ENCODE measurements around the gene TMEM212. TPM values are rescaled to one million over a fixed set of nuclear protein-coding genes. Genes with fewer than 3 reads are reported as not detected.

Gene TMEM212
- total RNA-seq, 4 donors from 2014 or later: not detected

DNA sequence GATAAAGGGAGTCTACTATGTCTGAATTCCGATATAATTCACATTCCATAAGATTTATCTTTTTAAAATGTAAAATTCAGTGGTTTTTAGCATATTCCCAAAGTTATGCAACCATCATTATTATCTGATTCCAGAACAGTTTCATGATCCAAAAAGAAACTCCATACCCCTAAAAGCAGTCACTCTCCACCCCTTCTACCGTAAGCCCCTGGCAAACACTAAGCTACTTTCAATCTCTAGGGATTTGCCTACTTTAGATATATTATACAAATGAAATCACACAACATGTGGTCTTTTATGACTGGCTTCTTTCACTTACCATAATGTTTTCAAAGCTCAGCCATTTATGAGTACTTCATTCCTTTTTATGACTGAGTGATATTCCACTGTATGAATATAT lies 65.6 kb downstream of the TMEM212 start:
- TF ChIP-seq POLR2A (IDR thresholded peaks at IDR 0.05): no peak
- TF ChIP-seq, protein P1, sequence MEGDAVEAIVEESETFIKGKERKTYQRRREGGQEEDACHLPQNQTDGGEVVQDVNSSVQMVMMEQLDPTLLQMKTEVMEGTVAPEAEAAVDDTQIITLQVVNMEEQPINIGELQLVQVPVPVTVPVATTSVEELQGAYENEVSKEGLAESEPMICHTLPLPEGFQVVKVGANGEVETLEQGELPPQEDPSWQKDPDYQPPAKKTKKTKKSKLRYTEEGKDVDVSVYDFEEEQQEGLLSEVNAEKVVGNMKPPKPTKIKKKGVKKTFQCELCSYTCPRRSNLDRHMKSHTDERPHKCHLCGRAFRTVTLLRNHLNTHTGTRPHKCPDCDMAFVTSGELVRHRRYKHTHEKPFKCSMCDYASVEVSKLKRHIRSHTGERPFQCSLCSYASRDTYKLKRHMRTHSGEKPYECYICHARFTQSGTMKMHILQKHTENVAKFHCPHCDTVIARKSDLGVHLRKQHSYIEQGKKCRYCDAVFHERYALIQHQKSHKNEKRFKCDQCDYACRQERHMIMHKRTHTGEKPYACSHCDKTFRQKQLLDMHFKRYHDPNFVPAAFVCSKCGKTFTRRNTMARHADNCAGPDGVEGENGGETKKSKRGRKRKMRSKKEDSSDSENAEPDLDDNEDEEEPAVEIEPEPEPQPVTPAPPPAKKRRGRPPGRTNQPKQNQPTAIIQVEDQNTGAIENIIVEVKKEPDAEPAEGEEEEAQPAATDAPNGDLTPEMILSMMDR (IDR thresholded peaks at IDR 0.05): no peak
- TF ChIP-seq POLR2AphosphoS5 (IDR thresholded peaks at IDR 0.05): no peak
- no peak for TF ChIP-seq EP300 (IDR thresholded peaks at IDR 0.05)
- 62 to 65% methylated on average over 2 of the region's 2 CpGs for whole genome bisulfite sequencing, 2 donors (ENCODE audit: low coverage in 1 of 2)
- H3K36me3 ChIP-seq: no peaks in the 10 kb centered on the region
- no peak overlapping the region for H3K4me3 ChIP-seq
- no peak overlapping the region for H3K27ac ChIP-seq
- H3K4me1 ChIP-seq: no peaks in the 10 kb centered on the region
- H3K9me3 ChIP-seq: peaks cover 0 to 11% (median 0%) of the 10 kb centered on the region in 3 donors
- ATAC-seq: no peak
- H3K27me3 ChIP-seq: no peaks in the 10 kb centered on the region

Other genes with a start within 250 kb of the TMEM212 start
- 10 to 100 TPM in 3 of 4 donors, 1 to 10 TPM in 1; 7.0 to 17.1 (median 13.6) TPM for gene PLD1, start 32.9 kb upstream of the TMEM212 start, total RNA-seq
- 10 to 100 TPM; 53.1 to 97.2 (median 70.8) TPM for gene FNDC3B, start 196.2 kb downstream of the TMEM212 start, total RNA-seq